GM13977 (cell line): Measurements from ENCODE around the gene CDT1.

ENCODE experiments used
- DNase-seq: peaks from one replicate; pipeline ENCODE4 v3.0.0; 2012; ENCODE audit warnings: low spot score
- CTCF ChIP-seq: IDR thresholded peaks from 2 replicates; pipeline ENCODE4 v1.5.1; 2012; ENCODE audit warnings: mild to moderate bottlenecking, control low read depth; ENCODE audit not compliant: insufficient read depth; ENCODE audit errors: extremely low read depth, missing control alignments
- in situ Hi-C: fragments of 300-500 bp; cut with MboI; formaldehyde crosslinking; loops from one replicate; pipeline ENCODE4 v1.12.0; 2022; ENCODE audit warnings: low sequenced_read_pairs, low pct_unique_long_range_greater_than_20kb, mixed read lengths, inconsistent platforms; ENCODE audit not compliant: unreplicated experiment

CDT1 gene

GRCh38 chr16:88839026-88839529 lies 35.5 kb downstream of the CDT1 start:
- in situ Hi-C loops, result no loop called here
- no peak for DNase-seq
- TF ChIP-seq CTCF, result peak; percentile 7

- TF ChIP-seq CTCF, result no peak
- in situ Hi-C loops, result no loop called here
- DNase-seq, result no peak
Observed at GRCh38 chr16:88839745-88840599, 36.4 kb downstream of the CDT1 start.

GRCh38 chr16:88840600-88841215 lies 37.1 kb downstream of the CDT1 start:
- in situ Hi-C loops, result no loop called here
- no peak for DNase-seq
- TF ChIP-seq CTCF, result no peak

- in situ Hi-C loops, result no loop called here
- no peak for TF ChIP-seq CTCF
- DNase-seq, result no peak
Observed at GRCh38 chr16:88841521-88842307, 38.1 kb downstream of the CDT1 start.

- no peak for TF ChIP-seq CTCF
- no peak for DNase-seq
- in situ Hi-C loops, result no loop called here
Observed at GRCh38 chr16:88842308-88842756, 38.7 kb downstream of the CDT1 start.

- no peak for TF ChIP-seq CTCF
- no peak for DNase-seq
- in situ Hi-C loops, result no loop called here
Observed at GRCh38 chr16:88842806-88843205, 39.2 kb downstream of the CDT1 start.
